Peyer's patch (tissue), 4 donors: ENCODE data around the gene PA2G4.

Experiments used
- POLR2A ChIP-seq, 2 donors: fragments of 450-650 bp; IDR thresholded peaks; one replicate each; pipeline ENCODE4 v1.5.1; 2017; ENCODE audit warnings: antibody characterized with exemption in 2 of 2, mild to moderate bottlenecking in 2 of 2, moderate library complexity in 2 of 2
- TF ChIP-seq, protein P1 (sequence below), 6 experiments: fragments of 450-650 bp in 4 of 6; fragments of 200-600 bp in 2 of 6; sonication (generic) in 1 of 6; IDR thresholded peaks; one replicate each; pipeline ENCODE4 v1.5.1; 2017 to 2019; ENCODE audit warnings: antibody characterized with exemption in 6 of 6, mild to moderate bottlenecking in 3 of 6, moderate library complexity in 1 of 6

GRCh38 chr12:56160894-56161689 is 56.7 kb downstream of the PA2G4 start:
- TF ChIP-seq, protein P1, sequence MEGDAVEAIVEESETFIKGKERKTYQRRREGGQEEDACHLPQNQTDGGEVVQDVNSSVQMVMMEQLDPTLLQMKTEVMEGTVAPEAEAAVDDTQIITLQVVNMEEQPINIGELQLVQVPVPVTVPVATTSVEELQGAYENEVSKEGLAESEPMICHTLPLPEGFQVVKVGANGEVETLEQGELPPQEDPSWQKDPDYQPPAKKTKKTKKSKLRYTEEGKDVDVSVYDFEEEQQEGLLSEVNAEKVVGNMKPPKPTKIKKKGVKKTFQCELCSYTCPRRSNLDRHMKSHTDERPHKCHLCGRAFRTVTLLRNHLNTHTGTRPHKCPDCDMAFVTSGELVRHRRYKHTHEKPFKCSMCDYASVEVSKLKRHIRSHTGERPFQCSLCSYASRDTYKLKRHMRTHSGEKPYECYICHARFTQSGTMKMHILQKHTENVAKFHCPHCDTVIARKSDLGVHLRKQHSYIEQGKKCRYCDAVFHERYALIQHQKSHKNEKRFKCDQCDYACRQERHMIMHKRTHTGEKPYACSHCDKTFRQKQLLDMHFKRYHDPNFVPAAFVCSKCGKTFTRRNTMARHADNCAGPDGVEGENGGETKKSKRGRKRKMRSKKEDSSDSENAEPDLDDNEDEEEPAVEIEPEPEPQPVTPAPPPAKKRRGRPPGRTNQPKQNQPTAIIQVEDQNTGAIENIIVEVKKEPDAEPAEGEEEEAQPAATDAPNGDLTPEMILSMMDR (IDR thresholded peaks at IDR 0.05), result no peak
- TF ChIP-seq POLR2A (IDR thresholded peaks at IDR 0.05), result no peak
